K562 (cell line): ENCODE results near the gene PTPRT. TPM values are rescaled to one million over a fixed set of nuclear protein-coding genes. Genes with fewer than 3 reads are reported as not detected.

ENCODE experiments used
- ATAC-seq: fragments of 200-7000 bp; cut with Tn5 transposase; 3 replicates; pipeline ENCODE4 v1.9.1; 2020; ENCODE audit warnings: moderate library complexity
- BruUV-seq: library from RNA; stranded (reverse); fragments of 400-500 nt; replicated peaks from 2 replicates; lab custom pipeline; 2021; lab: Mats Ljungman, UMichigan
- CTCF ChIA-PET: fragments of 300-600 bp; formaldehyde crosslinking; extraction: SDS; loops from one replicate; lab custom pipeline; 2021; ENCODE audit warnings: low intra/inter-chr PET ratio; lab: Yijun Ruan, JAX
- POLR2A ChIA-PET: fragments of 300-600, 350-650 bp; sonication (Branson Sonifier 250); formaldehyde crosslinking; extraction: SDS; loops from one replicate; lab custom pipeline; 2021; ENCODE audit warnings: antibody characterized with exemption, inconsistent platforms; lab: Yijun Ruan, JAX
- DNase-seq, 4 experiments: peaks; one replicate each; pipeline versions ENCODE4 v3.0.0 to v3.0.0-alpha.2; 2011 to 2018; ENCODE audit warnings: low spot score in 3 of 4, mixed read lengths in 3 of 4; ENCODE audit errors: extremely low read depth in 1 of 4
- FAIRE-seq: peaks from 2 replicates; lab custom pipeline; 2011; peaks lifted over from hg19 to GRCh38; lab: Jason Lieb, UNC
- H2AFZ ChIP-seq: 2 replicates; pipeline ENCODE4 v1.6.0; 2011; ENCODE audit warnings: low read depth, low read length, control low read depth, inconsistent platforms
- H3K27ac ChIP-seq: fragments of 200-600 bp; 3 replicates; pipeline ENCODE4 v1.8.0; 2011; ENCODE audit warnings: low read depth, mild to moderate bottlenecking, control low read depth, inconsistent platforms, low read length, moderate library complexity, mixed read lengths; ENCODE audit errors: extremely low read depth
- H3K27me3 ChIP-seq, 2 experiments: fragments of 300-600 bp in 1 of 2; 2 replicates in 1 of 2; 3 replicates in 1 of 2; pipeline versions ENCODE4 v1.6.0 to v1.8.0; 2011; ENCODE audit warnings: inconsistent platforms in 2 of 2, low read length in 2 of 2, mild to moderate bottlenecking in 1 of 2, mixed read lengths in 1 of 2, moderate library complexity in 1 of 2; ENCODE audit not compliant: control insufficient read depth in 2 of 2, insufficient read depth in 2 of 2
- H3K36me3 ChIP-seq: fragments of 300-600 bp; 3 replicates; pipeline ENCODE4 v1.8.0; 2011; ENCODE audit warnings: mild to moderate bottlenecking, low read length, inconsistent platforms; ENCODE audit not compliant: control insufficient read depth, insufficient read depth
- H3K4me1 ChIP-seq, 2 experiments: fragments of 200-600 bp in 1 of 2; replicated peaks in 1 of 2; 2 replicates in 1 of 2; 3 replicates in 1 of 2; pipeline versions ENCODE4 v1.5.1 to v1.8.0; 2011; ENCODE audit warnings: inconsistent platforms in 2 of 2, low read length in 2 of 2, mild to moderate bottlenecking in 1 of 2, mixed read lengths in 1 of 2, moderate library complexity in 1 of 2; ENCODE audit not compliant: control insufficient read depth in 2 of 2, insufficient read depth in 2 of 2
- H3K4me2 ChIP-seq: 2 replicates; pipeline ENCODE4 v1.6.1; 2011; ENCODE audit warnings: low read length, control low read depth, inconsistent platforms, mixed read lengths; ENCODE audit not compliant: insufficient read depth
- H3K4me3 ChIP-seq: fragments of 200-600 bp; sonication (generic), shearing (Covaris generic); 2 replicates; pipeline ENCODE4 v1.5.1; 2016; ENCODE audit warnings: control low read depth, inconsistent platforms
- H3K79me2 ChIP-seq: fragments of 200-600 bp; 3 replicates; pipeline ENCODE4 v1.8.0; 2011; ENCODE audit warnings: low read length, inconsistent platforms; ENCODE audit not compliant: control insufficient read depth, insufficient read depth
- H3K9ac ChIP-seq, 2 experiments: 2 replicates each; pipeline versions ENCODE4 v1.6.0 to v1.6.1; 2011; ENCODE audit warnings: low read depth in 2 of 2, low read length in 2 of 2, control low read depth in 1 of 2, inconsistent platforms in 1 of 2, mild to moderate bottlenecking in 1 of 2, mixed read lengths in 1 of 2; ENCODE audit not compliant: insufficient read depth in 1 of 2
- H3K9me1 ChIP-seq: one replicate; pipeline ENCODE4 v1.6.0; 2011; ENCODE audit warnings: inconsistent platforms, mild to moderate bottlenecking, low read length, moderate library complexity; ENCODE audit not compliant: control insufficient read depth, insufficient read depth
- H3K9me3 ChIP-seq: replicated peaks from 2 replicates; pipeline ENCODE4 v1.5.1; 2011; ENCODE audit warnings: low read depth, low read length, inconsistent platforms; ENCODE audit not compliant: control insufficient read depth, insufficient read depth
- H4K20me1 ChIP-seq: replicated peaks from 2 replicates; pipeline ENCODE4 v1.6.1; 2011; ENCODE audit warnings: low read length, inconsistent platforms, mixed read lengths; ENCODE audit not compliant: control insufficient read depth, insufficient read depth
- KLF16 ChIP-seq: IDR thresholded peaks from 2 replicates; pipeline ENCODE4 v1.6.1; 2016; ENCODE audit warnings: antibody characterized with exemption
- PCBP2 ChIP-seq: fragments of 200-400 bp; formaldehyde crosslinking; IDR thresholded peaks from 2 replicates; pipeline ENCODE4 v1.6.1; 2018; ENCODE audit warnings: low read length, low read depth, mild to moderate bottlenecking, moderate library complexity; ENCODE audit not compliant: poor library complexity, severe bottlenecking
- RFX7 ChIP-seq: fragments of 250-450 bp; sonication (Bioruptor Pico); IDR thresholded peaks from 2 replicates; pipeline ENCODE4 v1.5.1; 2021; ENCODE audit warnings: mild to moderate bottlenecking
- ZNF12 ChIP-seq: sonication (generic); formaldehyde crosslinking; IDR thresholded peaks from 2 replicates; pipeline ENCODE4 v1.4.0; 2020; ENCODE audit warnings: mild to moderate bottlenecking, missing genetic modification reagents
- ZNF316 ChIP-seq: fragments of 450-650 bp; IDR thresholded peaks from 2 replicates; pipeline ENCODE4 v1.6.1; 2016
- ZNF512 ChIP-seq: IDR thresholded peaks from 2 replicates; pipeline ENCODE4 v1.6.1; 2016; ENCODE audit warnings: missing genetic modification characterization, missing compliant biosample characterization
- WGBS: fragments of 100-300 bp; shearing (Covaris generic); methylation state at CpG from one replicate; pipeline ENCODE4 v1.1.6; 2016; ENCODE audit warnings: low coverage, mixed read lengths; ENCODE audit not compliant: insufficient coverage; ENCODE audit errors: missing lambda C conversion rate; 5-methylcytosine and 5-hydroxymethylcytosine counted together
- in situ Hi-C: fragments of 300-500 bp; cut with MboI; formaldehyde crosslinking; loops from 4 replicates; pipeline ENCODE4 v1.15.0; 2018; ENCODE audit warnings: inconsistent platforms, mixed read lengths
- intact Hi-C: fragments of 100-400 bp; cut with micrococcal nuclease; formaldehyde crosslinking; loops from 2 replicates; pipeline ENCODE4 v1.14.2; 2022
- polyA plus RNA-seq, 8 experiments: library from polyadenylated mRNA; depleted of rRNA in 4 of 8; stranded (reverse) in 5 of 8; unstranded in 3 of 8; fragments of >200 nt; fragmentation: Nextera tagmentation in 2 of 8; fragmentation: Illumina TruSeq in 1 of 8; extraction: Ambion mirVana in 2 of 8; extraction: Trizol in 1 of 8; gene quantifications; 2 replicates each; pipeline versions ENCODE4 v1.2.1 to v1.2.3, GENCODE V29; 2011 to 2014; ENCODE audit warnings: inconsistent platforms in 1 of 8, missing spikeins in 1 of 8
- total RNA-seq, 7 experiments: library from RNA; depleted of rRNA in 6 of 7; stranded (reverse); fragments of >200 nt in 6 of 7; fragmentation: Illumina TruSeq in 2 of 7; extraction: Trizol in 2 of 7; gene quantifications; 2 replicates each; pipeline versions ENCODE4 v1.2.1 to v1.2.3, GENCODE V29; 2011 to 2021; ENCODE audit warnings: low replicate concordance in 1 of 7

PTPRT gene
- total and polyA plus RNA-seq, 9 of the 15 experiments (the other 6 are each of a cell fraction or from before 2014, with no cell fraction given) = not detected

GRCh38 chr20:42218621-42219374 is 970.9 kb downstream of the PTPRT start:
- no peaks in the 10 kb centered on the region for H3K27me3 ChIP-seq
- DNase-seq (no peak), ATAC-seq (no peak), FAIRE-seq (no peak)
- no peaks in the 10 kb centered on the region for H3K4me1 ChIP-seq
- no peak overlapping the region for H3K4me2 ChIP-seq
- no peak overlapping the region for H3K4me3 ChIP-seq
- H4K20me1 ChIP-seq = no peaks in the 10 kb centered on the region
- H3K9ac ChIP-seq = no peak overlapping the region
- no peaks in the 10 kb centered on the region for H3K9me3 ChIP-seq
- H3K36me3 ChIP-seq = no peaks in the 10 kb centered on the region
- no peaks in the 10 kb centered on the region for H3K79me2 ChIP-seq
- TF ChIP-seq ZNF512 (tag) = no peak
- TF ChIP-seq RFX7 = no peak
- no peak for TF ChIP-seq ZNF316
- TF ChIP-seq KLF16 = no peak
- TF ChIP-seq ZNF12 (CRISPR knock-in tag) = no peak
- no peak for TF ChIP-seq PCBP2
- under 1% methylated on average over 14 of the region's 14 CpGs for WGBS
- ChIA-PET POLR2A (no interaction called here), CTCF (no interaction called here)
- intact Hi-C loops (no loop called here), in situ Hi-C loops (no loop called here)
- no peak overlapping the region for H3K27ac ChIP-seq
- H3K9me1 ChIP-seq = no peaks in the 10 kb centered on the region
- no TSS peak for BruUV-seq
- H2AFZ ChIP-seq = no peak overlapping the region
